AG09319 (cell line): ENCODE results near the gene FNDC3B.

Experiments used
- DNase-seq: peaks from one replicate; pipeline ENCODE4 v3.0.0-alpha.2; 2010; ENCODE audit warnings: low read depth; ENCODE audit errors: extremely low read depth
- TF ChIP-seq, protein P1 (sequence below): IDR thresholded peaks from 2 replicates; pipeline ENCODE4 v1.5.1; 2011; ENCODE audit warnings: low read depth, mild to moderate bottlenecking, inconsistent platforms, low read length, moderate library complexity

FNDC3B gene

DNA sequence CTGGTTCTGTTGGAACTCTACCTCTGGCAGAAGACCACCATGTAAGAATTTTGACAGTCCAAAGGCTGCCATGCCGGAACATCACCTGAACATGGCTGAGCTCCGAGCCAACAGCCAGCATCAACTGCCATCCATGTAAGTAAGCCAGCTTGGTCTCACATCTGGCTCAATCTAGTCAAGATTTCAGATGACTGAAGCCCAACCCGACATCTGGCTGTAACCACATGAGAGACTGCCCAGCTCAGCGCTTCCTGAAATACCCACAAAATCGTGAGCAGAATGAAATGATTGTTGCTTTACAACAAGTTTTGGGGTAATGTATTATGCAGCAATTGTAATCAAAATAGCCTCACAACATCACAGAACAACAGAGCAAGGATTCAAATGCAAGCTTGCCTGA, 375.9 kb downstream of the FNDC3B start:
- DNase-seq: no peak
- TF ChIP-seq, protein P1, sequence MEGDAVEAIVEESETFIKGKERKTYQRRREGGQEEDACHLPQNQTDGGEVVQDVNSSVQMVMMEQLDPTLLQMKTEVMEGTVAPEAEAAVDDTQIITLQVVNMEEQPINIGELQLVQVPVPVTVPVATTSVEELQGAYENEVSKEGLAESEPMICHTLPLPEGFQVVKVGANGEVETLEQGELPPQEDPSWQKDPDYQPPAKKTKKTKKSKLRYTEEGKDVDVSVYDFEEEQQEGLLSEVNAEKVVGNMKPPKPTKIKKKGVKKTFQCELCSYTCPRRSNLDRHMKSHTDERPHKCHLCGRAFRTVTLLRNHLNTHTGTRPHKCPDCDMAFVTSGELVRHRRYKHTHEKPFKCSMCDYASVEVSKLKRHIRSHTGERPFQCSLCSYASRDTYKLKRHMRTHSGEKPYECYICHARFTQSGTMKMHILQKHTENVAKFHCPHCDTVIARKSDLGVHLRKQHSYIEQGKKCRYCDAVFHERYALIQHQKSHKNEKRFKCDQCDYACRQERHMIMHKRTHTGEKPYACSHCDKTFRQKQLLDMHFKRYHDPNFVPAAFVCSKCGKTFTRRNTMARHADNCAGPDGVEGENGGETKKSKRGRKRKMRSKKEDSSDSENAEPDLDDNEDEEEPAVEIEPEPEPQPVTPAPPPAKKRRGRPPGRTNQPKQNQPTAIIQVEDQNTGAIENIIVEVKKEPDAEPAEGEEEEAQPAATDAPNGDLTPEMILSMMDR: no peak

DNA sequence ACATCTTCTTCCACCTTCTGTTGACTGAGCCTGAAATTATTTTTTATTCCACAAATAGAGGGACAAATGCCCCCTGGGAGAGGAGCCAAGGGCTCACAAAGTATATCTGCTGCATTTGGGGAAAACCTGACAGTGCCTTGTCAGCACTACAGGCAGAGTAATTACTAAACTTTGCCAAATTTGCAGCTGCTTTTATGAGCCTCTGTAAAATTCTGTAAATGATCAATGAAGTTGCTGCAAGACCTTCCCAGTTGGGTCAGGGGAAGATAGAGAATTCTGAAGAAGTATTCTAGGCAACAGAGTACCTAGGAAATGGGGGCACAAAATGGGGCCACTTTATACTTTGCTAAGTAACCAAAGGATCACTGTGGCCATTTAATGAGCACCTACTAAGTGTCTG, 398.3 kb downstream of the FNDC3B start:
- TF ChIP-seq, protein P1: no peak
- no peak for DNase-seq

DNA sequence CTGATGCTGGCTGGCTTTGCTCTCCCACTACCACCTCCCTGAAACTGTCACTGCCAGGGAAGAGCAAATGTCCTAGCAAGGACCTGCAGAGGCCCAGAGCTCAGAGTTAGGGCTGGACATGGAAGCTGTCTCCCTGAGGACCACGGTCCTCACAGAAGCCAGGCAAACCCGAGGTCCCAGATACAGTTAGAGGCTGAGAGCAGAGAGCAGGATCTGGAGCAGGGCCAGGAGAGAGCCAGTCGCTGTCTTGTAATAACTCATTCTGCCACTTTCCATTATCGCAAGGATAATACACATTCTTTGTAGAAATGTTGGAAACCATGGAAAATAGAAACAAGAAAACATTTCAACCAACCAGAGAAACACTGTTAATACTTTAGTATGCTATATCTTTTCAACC, 398.8 kb downstream of the FNDC3B start:
- TF ChIP-seq, protein P1: no peak
- no peak for DNase-seq

DNA sequence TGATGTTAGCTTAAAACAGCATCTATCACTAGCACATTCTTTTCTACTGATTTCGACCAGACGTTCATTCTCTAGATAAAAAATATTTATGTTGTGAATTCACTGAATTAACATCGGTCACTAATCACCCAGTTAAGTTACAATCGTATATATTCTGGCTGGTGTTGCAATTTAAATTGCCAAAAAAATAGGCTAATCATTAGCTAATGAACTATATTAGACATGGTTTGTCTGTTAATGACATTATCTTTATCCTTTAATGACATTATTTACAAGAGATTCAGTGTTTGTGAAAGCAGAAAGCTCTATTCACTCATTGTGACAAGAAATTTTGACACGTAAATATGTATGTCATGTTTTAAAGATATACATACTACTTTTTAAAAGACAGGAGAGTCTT, 402.2 kb downstream of the FNDC3B start:
- DNase-seq: no peak
- TF ChIP-seq, protein P1: no peak

DNA sequence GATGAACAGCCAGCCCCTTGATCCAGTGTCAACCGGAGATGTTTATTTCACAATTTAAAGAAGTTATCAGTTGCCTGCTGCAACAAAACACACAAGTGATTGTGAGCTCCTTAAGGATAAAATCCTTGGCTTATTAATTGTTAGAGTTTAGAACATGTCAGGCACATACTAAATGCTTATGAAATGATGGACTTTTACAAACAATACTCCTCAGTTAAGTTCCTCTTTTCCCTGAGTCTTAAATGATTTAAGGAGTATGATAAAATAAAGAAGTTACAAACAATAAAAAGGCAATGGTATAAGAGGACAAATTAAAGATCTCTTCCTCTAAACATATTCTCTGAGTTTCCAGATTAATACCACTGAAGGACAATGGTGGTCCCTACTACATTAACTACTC, 403.2 kb downstream of the FNDC3B start:
- TF ChIP-seq, protein P1: no peak
- no peak for DNase-seq

DNA sequence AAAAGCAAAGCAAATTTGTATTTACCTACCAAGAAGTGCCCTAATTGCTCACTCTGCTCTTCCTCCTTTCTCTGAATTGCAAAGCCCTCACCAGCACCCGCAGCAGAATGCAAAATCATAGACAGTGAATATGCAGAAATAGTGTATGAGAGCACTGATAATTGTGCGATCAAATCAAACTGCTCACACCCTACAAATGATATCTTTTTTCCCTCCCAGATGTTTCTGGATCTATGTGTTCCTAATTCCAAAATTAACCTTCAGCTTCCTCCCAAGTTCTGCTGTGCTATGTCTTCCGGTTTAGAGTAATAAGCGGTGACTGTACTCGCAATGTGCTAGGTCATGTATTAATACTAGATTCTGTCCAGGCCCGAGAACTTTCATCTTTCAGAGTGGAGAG, 405.4 kb downstream of the FNDC3B start:
- DNase-seq: no peak
- TF ChIP-seq, protein P1: no peak

DNA sequence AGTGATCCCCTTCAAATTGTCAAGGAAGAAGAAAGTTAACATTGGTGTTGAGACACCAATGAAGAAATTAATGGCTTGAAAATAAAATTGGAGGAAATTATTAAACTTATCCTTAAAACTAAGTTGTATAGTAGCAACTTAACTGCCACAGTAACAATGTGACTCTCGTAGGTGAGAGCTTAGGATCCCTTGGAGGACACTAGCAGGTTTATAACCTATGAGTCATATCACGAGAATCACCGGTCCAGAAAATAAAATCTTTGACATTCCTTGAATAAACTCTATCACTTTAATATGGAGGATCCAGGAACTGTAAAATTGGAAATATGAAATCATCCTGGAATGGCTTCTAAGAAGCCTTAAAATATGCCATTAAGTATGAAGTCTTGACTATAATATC, 406.8 kb downstream of the FNDC3B start:
- TF ChIP-seq, protein P1: no peak

More for the DNA sequence above, 406.8 kb downstream of the FNDC3B start:
- no peak for DNase-seq
